ENCODE measurements around the gene TIMM9.
A peak's percentile ranks its signal among the peaks of the same experiment; 100 is the strongest.

TIMM9 gene

DNA sequence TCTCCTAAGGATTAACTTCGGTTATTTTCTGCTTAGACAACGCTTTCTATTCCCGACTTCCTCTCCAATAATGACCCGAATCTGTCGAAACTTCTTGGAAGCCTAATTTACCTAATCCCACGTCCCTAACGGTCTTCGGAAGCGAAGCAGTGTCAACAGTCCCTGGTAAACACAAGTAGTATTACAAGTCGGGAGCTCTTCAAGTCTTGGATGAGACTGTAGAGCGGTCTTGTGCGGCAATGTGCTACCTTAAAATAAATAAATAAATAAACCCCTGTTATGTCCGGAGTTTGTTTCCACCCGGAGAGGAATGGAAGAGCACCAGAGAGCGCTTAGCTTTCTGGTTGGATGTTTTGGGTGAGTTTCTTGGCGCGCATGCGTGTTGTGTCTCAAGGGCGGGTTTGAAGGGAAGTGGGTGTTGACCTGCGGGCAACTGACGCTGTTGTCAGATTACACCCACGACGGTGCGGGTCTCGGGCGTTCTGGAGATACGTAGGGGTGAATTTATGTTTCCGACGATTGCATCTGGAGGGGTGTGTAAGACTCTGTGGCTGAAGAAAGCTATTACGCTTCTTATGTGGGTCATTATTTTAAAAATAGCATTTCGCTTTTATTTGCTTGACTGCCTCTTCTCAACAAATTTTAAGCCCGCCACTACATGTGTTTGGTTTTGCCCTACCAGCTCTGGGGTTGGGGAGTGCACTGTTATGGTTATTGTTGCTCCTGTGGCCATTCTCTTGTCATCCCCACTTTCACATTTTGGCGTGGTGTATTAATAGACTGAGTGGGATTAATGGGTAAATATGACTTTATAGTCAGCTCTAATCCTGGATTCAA is at the start of gene TIMM9, which contains the start of gene KIAA0586:
Gene TIMM9, minus strand, starts transcription at position 251 of the 837 bp plus-strand sequence. CDS start 15,586 bp downstream, outside the sequence.
Gene KIAA0586, plus strand, starts transcription at position 439 of the 837 bp plus-strand sequence. CDS start 546 bp downstream, outside the sequence.
- peak; percentile 86 for TF ChIP-seq FOXM1 (IDR thresholded peaks at IDR 0.05; ENCODE audit: borderline replicate concordance, low read depth)
- TF ChIP-seq TCF12 (IDR thresholded peaks at IDR 0.05; ENCODE audit: low read depth): no peak
- no peak for TF ChIP-seq CEBPB (IDR thresholded peaks at IDR 0.05)
- TF ChIP-seq, protein P1, sequence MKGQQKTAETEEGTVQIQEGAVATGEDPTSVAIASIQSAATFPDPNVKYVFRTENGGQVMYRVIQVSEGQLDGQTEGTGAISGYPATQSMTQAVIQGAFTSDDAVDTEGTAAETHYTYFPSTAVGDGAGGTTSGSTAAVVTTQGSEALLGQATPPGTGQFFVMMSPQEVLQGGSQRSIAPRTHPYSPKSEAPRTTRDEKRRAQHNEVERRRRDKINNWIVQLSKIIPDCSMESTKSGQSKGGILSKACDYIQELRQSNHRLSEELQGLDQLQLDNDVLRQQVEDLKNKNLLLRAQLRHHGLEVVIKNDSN (IDR thresholded peaks at IDR 0.05): no peak
- no peak; the same call in 1 of the 2 replicates for TF ChIP-seq EGR1 (IDR thresholded peaks at IDR 0.05)
- TF ChIP-seq REST (IDR thresholded peaks at IDR 0.05; ENCODE audit: low read depth): no peak
- 0 out of 2 replicates have a peak, but pooled peaks have one; percentile 26 for TF ChIP-seq CREB1 (IDR thresholded peaks at IDR 0.05; ENCODE audit: low read depth)
- TF ChIP-seq EP300 (IDR thresholded peaks at IDR 0.05; ENCODE audit: borderline replicate concordance): no peak

- TF ChIP-seq, protein P2, sequence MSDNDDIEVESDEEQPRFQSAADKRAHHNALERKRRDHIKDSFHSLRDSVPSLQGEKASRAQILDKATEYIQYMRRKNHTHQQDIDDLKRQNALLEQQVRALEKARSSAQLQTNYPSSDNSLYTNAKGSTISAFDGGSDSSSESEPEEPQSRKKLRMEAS (IDR thresholded peaks at IDR 0.05): no peak
- no peak for TF ChIP-seq EP300 (IDR thresholded peaks at IDR 0.05; ENCODE audit: borderline replicate concordance)
- TF ChIP-seq, protein P1 (IDR thresholded peaks at IDR 0.05): no peak
- TF ChIP-seq EGR1 (IDR thresholded peaks at IDR 0.05): no peak
- TF ChIP-seq CEBPB (IDR thresholded peaks at IDR 0.05): no peak
- no peak for TF ChIP-seq NFIC (IDR thresholded peaks at IDR 0.05)
- no peak for TF ChIP-seq YY1 (IDR thresholded peaks at IDR 0.05; ENCODE audit: low read depth)
- TF ChIP-seq TAF1 (IDR thresholded peaks at IDR 0.05; ENCODE audit: low read depth): no peak
- TF ChIP-seq ZBTB7A (IDR thresholded peaks at IDR 0.05; ENCODE audit: low read depth): no peak
- TF ChIP-seq REST (IDR thresholded peaks at IDR 0.05; ENCODE audit: low read depth): no peak
- TF ChIP-seq RAD21 (IDR thresholded peaks at IDR 0.05; ENCODE audit: low read depth): no peak
- no peak for TF ChIP-seq TEAD4 (IDR thresholded peaks at IDR 0.05)
- no peak for TF ChIP-seq TCF12 (IDR thresholded peaks at IDR 0.05; ENCODE audit: low read depth)
- TF ChIP-seq CREB1 (IDR thresholded peaks at IDR 0.05; ENCODE audit: low read depth): no peak
- no peak for TF ChIP-seq FOXM1 (IDR thresholded peaks at IDR 0.05; ENCODE audit: borderline replicate concordance, low read depth)
Observed at GRCh38 chr14:58476320-58476719, 49.0 kb upstream of the TIMM9 start.

DNA sequence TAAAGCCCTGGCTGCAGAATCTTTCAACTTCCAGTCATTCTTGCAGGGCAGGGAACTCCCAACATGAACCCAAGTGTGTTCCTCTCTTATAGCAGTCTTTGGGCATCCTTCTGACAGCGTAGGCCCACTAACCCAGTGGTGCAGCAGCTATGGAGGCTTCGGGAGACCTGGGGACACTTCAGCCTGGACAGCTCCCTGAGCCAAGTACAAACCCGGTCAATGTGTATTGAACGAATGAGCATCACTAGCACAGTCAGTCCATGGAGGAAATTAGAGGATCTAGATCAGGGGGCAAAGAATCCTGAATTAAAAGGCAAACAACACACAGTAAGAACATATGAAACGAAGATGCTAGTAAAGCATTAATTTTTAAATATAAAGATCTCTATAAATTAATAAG is 42.0 kb upstream of the TIMM9 start:
- TF ChIP-seq TEAD4 (IDR thresholded peaks at IDR 0.05) (no peak), REST (IDR thresholded peaks at IDR 0.05; ENCODE audit: low read depth) (peak; percentile 49; the same call in 1 of the 2 replicates)

DNA sequence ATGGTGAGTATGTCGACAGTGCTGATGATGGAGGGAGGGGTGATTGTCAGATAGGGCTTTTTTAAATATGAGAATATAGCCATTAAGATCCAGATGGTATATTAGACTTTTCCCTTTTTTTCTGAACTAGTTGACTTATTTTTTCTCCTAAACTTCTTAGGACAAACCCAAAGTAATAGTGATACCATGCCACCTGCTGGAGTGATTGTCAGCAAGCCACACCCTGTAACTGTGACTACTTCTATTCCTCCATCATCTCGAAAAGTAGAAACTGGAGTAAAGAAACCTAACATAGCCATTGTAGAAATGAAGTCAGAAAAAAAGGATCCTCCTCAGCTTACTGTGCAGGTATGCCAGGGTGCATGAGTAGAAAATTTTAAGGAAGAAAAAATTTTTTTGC is 40.2 kb upstream of the TIMM9 start:
- no peak for TF ChIP-seq EGR1 (IDR thresholded peaks at IDR 0.05)
- no peak for TF ChIP-seq ZBTB7A (IDR thresholded peaks at IDR 0.05; ENCODE audit: low read depth)
- TF ChIP-seq YY1 (IDR thresholded peaks at IDR 0.05; ENCODE audit: low read depth): no peak
- TF ChIP-seq RAD21 (IDR thresholded peaks at IDR 0.05; ENCODE audit: low read depth): no peak
- no peak for TF ChIP-seq NFIC (IDR thresholded peaks at IDR 0.05)
- TF ChIP-seq TCF12 (IDR thresholded peaks at IDR 0.05; ENCODE audit: low read depth): no peak
- no peak for TF ChIP-seq TAF1 (IDR thresholded peaks at IDR 0.05; ENCODE audit: low read depth)
- TF ChIP-seq CEBPB (IDR thresholded peaks at IDR 0.05): no peak
- no peak for TF ChIP-seq CREB1 (IDR thresholded peaks at IDR 0.05; ENCODE audit: low read depth)
- TF ChIP-seq TEAD4 (IDR thresholded peaks at IDR 0.05): no peak
- TF ChIP-seq FOXM1 (IDR thresholded peaks at IDR 0.05; ENCODE audit: borderline replicate concordance, low read depth): no peak
- TF ChIP-seq REST (IDR thresholded peaks at IDR 0.05; ENCODE audit: low read depth): no peak
- no peak for TF ChIP-seq EP300 (IDR thresholded peaks at IDR 0.05; ENCODE audit: borderline replicate concordance)
- TF ChIP-seq, protein P1 (IDR thresholded peaks at IDR 0.05): no peak
- TF ChIP-seq, protein P2 (IDR thresholded peaks at IDR 0.05): no peak
